GM21717 (cell line): Measurements from ENCODE around the gene C16orf74.
A peak's percentile ranks its signal among the peaks of the same experiment; 100 is the strongest.

ENCODE experiments used
- ATAC-seq: cut with Tn5 transposase; IDR thresholded peaks from one replicate; pipeline ENCODE4 v1.9.1; 2021; ENCODE audit warnings: mild to moderate bottlenecking, moderate library complexity; ENCODE audit not compliant: unreplicated experiment

Gene C16orf74

DNA sequence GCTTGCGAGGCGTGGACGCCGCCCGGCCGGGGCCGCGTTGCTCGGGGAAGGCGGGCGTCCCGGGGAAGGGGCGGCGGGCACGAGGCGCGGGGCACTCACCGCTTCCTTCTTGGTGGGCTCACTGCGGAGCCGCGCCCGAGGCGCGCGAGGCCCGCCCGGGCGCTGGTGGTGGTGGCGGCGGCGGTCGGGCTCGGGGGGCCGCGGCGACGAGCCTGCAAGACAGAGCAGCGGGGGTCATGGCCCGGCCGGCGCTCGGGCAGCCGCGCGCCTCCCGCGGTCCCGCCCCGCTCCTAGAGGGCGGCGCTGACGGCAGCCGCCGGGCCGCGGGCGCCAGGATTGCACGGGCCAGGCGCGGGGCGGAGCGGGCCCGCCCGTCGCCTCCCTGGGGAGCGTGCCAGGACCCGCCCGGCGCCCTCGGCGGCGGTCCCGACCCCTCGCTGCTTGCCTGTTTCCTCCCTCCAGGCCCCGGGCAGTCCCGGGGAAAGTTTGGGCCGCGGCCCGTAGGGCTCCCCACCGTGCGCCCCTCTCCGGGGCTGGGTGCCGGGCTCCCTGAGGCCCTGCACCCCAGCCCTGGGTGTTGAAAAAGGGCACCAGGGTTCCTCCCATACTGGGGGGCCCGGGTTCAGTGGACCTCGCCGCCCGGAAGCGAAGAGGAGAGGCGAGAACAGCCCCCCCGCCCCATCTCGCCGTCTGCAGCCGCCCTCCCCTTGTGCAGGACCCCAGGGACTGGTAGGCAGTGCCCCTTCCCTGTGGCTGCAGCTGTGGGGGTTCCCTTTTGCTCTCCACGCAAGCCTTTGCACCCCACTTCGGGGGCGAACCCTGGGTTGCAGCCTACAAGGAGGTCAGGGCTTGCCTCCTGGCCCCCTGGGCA, at the start of gene C16orf74:
Gene C16orf74 (minus strand): TSS at position 270 of the 871 bp plus-strand sequence. CDS start 15,879 bp downstream, outside the sequence.
- ATAC-seq = peak; percentile 39

DNA sequence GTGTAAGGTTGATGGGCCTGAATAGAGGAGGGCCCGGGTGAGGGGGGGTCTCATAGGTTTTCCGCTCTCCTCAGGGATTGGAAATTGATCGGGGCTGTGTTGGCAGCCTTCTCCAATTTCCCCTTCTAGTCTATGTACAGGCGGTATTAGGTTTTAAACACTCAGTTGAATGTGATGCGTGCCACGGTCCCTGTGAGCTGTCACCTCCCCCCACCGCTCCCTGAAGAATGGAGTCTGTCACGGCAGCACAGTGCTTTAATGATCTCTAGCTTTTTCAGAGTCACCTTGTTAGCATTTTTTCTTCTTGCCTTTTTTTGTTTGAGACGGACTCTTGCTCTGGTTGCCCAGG, 49.4 kb upstream of the C16orf74 start:
- ATAC-seq = no peak

DNA sequence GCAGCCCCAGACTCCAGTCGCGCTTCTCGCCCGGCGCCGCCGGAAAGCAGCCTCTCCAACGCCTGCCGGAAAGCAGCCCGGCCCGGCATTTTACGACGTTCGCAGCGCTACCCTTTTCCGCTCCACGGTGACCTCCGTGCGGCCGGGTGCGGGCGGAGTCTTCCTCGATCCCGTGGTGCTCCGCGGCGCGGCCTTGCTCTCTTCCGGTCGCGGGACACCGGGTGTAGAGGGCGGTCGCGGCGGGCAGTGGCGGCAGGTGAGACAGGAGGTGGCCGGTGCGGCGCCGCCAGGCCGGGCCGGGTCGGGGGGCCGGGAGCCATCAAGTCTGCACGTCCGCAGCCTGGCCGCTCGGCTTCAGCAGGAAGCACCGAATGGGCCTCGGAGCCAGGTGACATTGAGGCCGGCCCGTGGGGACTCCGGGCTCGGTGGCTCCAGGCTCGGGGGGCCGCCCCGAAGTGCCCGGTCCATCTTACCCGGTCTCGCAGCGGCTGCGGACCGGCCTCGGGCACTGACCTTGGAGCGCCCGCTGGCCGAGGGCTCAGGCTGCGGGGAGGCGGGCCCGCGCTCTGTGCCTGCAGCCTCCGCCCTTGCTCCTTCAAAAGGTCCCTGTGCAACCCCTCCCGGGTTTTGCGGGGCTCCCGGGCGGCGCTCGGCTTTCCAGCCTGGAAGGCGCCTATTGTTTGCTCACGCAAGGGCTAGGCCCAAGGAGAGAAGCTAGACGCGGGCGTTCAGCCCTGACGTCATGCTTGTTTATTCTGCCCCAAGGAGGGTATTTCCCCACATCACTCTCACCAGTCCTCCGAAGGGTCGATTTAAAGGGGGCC, 48.8 kb upstream of the C16orf74 start, which contains the start of the genes COX4I1 and EMC8:
Gene COX4I1 (plus strand): TSS at position 199 of the 824 bp plus-strand sequence. CDS start 1,511 bp downstream, outside the sequence.
Gene EMC8 (minus strand): TSS at position 48 of the 824 bp plus-strand sequence. CDS start 249 bp downstream, outside the sequence.
- peak; percentile 79 for ATAC-seq

DNA sequence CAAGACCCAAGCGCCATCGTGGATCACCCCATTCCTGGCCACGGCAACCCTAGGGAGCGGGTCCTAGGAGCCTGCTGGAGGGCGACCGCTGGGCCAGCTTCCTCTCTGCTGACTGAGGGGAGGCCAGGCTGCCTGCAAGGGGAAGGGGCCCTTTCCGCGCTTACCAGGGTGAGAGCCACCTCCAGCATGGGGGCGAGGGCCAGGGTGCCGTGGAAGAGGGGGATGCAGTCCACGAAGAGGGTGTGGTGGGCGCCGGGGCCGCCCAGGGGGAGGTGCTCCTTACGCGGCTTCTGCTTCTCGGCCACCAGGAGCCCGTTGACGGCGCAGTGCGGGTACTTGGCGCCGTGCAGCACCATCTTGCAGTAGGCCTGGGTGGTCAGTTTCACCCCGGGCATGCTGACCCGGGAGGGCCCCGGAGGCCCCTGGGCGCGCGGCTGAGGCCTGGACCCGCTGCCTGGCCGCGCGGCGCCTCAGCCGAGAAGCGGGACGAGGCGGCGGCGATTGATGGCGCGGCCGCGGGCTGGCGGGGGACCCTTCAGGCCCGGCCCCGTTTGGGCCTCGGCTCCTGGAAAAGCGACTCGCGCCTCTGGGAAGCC, 48.1 kb upstream of the C16orf74 start:
- peak; percentile 18 for ATAC-seq

DNA sequence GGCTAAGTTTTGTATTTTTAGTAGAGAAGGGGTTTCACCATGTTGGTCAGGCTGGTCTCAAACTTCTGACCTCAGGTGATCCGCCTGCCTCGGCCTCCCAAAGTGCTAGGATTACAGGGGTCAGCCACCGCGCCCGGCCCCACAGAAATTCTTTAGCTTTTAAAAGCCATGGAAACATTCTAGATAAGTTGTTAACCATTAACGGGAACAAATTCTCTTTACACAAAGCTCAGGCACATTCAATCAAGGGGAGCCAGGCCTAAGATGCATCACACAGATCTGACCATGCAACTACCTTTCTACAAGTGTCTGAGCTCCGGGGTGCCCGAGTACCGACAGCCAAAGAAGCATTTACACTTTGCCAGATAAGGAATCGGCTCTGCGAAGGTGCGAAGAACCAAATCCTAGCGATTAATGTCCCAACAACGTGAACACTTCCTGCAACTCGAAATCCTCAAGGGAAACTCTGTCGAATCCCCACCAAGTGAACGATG, 47.4 kb upstream of the C16orf74 start:
- no peak for ATAC-seq

DNA sequence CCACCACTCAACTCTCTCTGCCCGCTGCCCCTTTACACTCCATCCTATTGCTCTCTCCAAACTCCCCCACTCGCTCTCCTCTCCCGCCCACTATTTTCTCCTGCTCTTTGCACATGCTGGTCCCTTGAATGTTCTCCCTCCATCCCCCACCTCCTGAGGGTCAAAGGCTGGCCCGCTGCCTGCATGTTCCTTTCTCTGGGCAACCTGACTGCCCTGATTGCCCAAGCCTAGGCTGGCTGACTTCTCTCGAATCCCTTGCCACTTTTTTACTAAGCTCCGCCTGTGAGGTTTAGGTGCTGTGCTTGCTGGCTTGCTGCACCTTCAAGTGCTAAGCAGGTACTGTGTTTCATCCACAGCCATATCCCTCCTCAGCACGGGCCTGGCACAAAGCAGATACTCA, 45.7 kb upstream of the C16orf74 start:
- ATAC-seq = no peak

DNA sequence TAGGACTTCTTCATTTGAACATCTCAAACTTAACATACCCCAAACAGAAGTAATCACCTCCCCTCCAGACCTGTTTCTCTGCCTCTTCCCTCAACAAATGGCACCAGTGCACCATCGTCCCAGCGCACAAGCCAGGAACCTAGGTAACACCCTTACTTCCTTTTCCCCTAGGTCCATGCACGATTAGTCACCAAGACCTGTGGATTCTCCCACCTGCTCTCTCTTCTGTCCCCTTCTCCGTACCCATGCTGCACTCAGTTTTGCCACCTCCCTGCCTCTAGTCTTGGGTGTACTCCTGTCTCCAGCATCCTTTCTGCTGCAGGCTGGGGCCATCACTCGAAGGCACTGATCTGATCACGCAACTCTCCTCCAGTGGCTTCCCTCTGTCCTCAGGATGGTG, 45.3 kb upstream of the C16orf74 start:
- no peak for ATAC-seq

DNA sequence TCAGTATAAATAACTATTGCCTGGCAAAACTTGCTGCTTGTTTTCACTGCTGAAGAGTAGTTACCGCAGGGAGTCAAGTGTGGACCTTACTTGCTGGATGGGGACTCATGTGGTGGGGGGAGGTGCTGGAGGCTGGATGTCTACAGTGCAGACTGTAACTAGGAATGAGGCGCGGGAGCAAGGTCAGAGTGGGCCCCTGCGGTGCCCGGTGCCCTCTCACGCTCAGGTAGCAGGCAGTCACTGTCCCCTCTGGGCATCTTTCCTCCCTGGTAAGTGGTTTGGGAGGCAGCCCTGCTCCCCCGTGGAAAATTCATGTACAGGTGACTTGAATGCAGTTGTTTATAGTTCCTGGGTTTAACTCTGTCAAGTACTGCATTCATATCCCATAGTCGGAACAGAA, 43.8 kb upstream of the C16orf74 start:
- ATAC-seq = no peak

DNA sequence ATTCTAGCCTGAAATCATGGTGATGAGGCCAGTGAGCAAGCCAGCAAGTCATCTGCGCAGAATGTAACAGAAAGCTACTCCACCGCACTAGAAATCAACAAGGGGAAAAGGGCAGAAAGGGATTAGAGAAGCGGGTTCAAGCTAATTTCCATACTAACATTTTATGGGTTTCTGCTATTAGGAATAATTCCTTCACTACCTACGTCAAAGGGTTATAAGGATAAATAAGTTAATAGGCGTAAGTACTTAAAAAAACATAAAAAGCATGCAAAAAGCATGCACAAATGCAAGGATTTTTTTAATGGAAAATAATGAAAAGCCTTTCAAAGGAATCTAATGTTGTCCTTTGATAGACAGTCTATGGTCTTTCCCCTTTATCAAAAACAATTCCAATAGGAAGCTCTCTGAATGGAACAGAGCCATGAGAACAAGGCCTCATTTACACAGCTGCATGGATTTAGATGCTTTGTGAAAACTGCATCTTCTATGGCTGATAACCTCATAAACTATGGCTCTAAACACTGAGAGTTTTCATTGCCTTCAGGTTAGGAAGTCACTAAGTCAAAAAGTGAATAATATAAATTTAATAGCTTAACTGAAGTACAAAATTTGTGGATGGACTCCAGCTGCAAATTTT, 42.9 kb upstream of the C16orf74 start:
- no peak for ATAC-seq

DNA sequence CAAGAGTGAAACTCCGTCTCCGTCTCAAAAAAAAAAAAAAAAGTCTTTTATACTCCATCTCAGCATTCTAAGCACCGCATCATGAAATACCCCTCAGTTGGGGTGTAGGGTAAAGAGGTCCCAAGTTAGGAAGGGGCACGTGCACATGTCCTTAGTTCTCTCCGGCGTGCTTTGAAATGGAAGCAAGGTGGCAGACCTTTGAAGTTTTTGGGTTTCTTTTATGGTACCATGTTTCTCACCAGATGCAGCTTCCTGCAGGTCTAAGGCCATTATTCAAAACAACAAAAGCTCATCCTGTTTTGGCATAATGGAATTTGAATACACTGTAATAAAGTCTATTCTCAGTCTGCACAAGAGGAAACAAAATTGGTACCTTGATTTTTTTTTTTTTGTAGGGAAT, 38.9 kb upstream of the C16orf74 start:
- ATAC-seq = no peak

DNA sequence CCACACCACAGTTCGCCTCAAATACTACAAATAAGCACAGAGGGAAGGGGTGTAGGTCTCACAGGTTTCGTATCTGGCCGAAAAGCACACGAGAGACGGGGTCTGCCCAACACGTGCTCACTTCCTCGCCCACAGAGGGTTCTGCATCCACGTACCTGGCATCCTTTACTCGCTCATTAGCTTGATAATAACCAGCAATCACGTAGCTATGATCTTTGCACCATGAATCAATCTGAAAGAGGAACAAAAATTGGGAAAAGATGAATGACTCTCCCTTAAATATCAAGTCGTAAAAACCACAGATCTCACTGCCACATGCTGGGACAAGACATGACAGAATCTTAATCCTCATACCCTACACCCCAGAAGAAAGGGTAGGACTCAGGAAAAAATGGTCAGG, 37.9 kb upstream of the C16orf74 start:
- ATAC-seq = no peak

DNA sequence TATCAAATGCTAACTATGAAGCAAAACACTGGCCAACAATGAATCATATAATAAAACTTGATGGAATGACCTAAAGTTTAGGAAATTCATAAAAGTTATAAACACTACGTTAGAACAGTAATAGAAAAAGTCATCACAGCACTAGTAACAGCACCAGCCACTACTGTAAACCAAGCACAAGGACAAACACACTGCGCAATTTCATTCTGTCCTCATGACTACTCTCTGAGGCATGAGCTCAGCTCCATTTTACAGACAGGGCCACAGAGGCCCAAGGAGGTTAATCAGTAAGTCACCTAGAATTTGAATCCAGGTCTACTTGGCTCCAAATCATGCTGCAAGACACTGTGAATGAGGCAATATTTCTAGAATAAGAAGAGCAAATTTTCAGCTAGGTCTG, 35.0 kb upstream of the C16orf74 start:
- no peak for ATAC-seq

DNA sequence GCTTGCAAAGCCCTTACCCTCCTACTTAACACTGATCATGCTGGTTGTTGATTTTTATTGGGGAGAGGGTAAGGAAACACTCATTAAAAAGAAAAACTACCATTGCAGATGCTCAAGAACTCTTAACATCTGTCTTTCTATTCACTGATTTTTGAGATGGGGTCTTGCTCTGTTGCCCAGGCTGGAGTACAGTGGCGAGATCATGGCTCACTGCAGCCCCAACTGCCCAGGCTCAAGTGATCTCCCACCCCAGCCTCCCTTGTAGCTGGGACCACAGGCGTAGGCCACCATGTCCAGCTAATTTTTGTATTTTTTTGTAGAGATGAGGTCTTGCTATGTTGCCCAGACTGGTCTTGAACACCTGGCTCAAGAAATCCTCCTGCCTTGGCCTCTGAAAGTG, 33.9 kb upstream of the C16orf74 start:
- ATAC-seq = no peak

DNA sequence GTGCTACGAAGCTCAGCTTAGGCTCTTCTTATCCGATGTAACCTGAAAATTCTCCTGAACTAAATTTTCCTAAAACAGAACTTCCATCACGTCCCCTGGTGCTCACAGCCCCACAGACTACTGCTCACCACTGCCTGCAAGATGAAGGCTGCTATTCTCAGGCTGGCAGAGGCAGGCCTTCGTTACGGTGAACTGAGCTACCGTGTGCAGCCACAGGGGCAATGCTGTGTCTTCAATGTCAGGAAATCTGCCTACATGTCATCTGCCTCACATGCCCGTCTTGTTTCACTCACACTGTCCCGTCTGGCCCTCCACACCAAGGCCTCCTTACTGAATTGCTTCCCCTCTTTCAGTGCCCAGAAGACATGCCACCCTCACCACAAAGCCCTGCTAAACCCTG, 32.5 kb upstream of the C16orf74 start:
- ATAC-seq = no peak

DNA sequence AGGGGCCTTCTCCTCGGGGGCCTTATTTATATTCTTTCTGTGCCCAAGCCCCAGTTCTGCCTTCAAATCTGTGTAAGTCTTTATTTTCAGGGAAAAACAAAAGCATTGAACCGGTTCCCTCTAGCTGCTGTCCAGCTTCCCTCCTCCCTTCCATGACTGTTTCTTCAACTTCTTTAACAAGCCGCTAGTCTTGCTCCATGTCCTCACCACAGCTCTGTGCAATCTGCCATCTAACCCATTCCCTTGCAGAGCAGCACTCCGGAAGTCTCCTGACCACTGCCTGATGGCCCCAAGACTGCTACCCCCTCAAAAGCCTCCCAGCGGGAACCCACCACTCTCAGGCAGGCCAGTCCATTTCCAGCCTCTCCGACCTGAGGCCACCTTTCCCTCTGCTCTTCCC, 31.6 kb upstream of the C16orf74 start:
- ATAC-seq = no peak

DNA sequence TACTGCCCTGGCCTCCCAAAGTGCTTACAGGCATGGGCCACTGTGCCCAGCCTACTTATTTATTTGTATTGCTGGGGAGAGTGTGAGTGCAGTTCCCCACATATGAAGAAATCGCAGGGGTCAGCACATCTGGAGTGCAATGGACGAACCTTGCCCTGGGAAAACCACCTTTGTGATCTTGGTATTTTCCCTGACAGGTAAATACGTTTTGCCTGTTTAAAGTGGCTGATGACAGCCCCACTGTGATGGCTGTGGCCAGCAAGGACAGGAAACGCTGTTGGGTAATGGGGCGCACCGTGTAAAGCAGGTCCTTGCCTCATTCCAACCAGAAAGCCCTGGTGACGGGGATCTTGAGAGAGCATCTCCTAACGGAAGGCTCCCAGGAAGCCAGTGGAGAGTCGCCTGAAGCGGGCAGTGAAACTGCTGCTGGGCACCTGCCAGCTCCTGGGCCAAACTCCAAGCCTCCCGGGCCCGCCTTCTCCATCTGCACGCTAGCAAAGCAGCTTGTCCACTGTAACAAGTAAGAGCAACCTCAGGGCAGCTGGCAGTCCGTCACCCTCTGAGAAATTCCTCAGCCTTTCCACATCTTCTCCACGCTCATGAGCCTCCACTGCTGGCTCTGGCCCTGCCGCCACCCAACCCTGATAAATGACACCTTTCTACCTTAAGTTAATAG, 30.9 kb upstream of the C16orf74 start:
- no peak for ATAC-seq

DNA sequence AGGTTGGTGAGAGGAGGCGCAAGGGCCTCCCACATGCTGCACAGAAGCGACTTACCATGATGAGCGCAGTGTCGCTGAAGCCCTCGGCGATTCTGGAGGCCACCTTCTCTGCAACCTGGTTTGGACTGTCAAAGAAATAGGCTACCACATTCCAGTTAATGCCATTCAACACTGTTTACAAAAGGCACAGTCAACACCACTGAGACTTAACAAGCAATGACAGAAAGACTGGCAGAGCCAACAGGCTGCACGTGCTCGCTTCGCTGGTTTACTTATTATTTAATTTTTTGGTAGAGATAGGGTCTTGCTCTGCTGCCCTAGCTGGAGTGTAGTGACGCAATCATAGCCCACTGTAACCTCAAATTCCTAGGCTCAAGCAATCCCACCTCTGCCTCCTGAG, 30.3 kb upstream of the C16orf74 start:
- no peak for ATAC-seq

DNA sequence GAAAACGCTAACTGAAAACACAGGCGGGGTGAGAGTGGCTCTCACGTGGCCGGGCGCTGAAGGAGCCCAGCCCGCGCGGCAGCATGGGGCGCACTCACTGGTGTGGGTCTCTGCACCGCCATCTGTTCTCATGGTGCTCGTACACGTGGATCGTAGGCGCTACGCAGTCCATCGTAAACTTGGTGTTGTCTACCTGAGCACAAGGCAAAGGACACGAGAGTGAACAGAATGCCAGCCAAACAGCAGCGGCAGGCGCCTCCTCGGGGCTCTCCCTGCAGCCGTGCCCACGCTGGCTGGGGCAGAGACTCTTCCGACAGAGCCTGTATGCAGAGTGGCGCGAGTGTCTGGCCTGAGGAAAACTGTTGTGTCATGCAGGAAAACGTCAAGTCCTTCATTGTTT, 29.4 kb upstream of the C16orf74 start:
- no peak for ATAC-seq

DNA sequence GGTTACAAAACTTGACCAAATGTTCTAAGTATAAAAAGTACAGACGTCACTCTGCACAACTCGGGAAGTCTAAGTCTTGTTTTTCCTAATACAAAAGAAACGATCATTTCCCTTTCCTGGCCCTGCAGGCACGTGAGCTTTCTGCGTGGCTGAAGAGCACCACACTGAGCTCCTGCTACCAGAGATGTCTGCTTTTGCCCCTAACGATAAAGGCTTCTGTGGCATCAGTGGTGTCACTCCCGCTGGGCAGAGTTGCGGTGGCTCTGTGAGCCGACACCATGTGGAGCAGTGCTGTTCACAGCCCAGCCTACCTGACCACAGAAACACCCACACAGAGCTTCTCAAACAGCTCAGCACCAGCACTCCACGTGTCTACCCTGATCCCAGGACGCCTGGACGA, 28.0 kb upstream of the C16orf74 start:
- ATAC-seq = no peak

DNA sequence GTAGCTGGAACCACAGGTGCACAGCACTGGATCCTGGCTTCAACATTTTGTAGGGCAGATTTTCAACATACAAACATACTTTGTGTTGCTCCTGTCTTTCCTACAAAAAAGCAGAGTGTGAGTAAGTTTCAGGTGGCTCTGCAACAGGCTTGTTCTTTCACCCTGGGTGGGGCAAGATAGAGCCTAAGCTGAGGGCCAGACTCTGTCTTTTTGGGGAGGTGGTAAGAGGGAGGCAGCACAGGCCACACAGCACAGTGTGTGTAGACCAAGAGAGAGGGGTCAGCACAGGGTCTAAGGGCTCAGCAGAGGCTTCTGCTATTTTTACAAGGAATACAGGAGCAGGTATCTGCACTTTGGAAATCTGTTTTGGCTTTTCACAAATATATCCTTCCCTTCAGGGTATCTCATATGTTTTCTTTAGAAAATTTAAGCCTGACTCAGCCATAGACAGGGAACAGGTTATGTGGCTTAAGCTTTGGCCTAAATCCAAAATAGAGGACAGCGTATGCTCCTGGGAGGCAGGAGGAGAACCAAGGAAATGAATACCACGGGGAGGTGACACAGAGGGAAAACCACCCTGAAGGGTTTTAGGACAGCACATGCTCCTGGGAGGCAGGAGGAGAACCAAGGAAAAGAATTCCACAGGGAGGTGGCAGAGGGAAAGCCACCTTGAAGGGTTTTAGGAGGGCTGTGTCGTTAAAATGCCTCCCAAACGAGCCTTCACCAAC, 26.9 kb upstream of the C16orf74 start:
- no peak for ATAC-seq
